Osteoblast (primary cell): ENCODE results near the gene GDPD5. TPM values are rescaled to one million over a fixed set of nuclear protein-coding genes. Genes with fewer than 3 reads are reported as not detected.

Experiments used
- DNase-seq: peaks from one replicate; pipeline ENCODE4 v3.0.0; 2011; ENCODE audit warnings: low spot score, mixed read lengths; ENCODE audit not compliant: insufficient read length; ENCODE audit errors: missing footprints
- H2AFZ ChIP-seq: 2 replicates; pipeline ENCODE4 v1.6.0; 2011; ENCODE audit warnings: mild to moderate bottlenecking, low read length
- H3K27ac ChIP-seq: 2 replicates; pipeline ENCODE4 v1.5.1; 2011; ENCODE audit warnings: mild to moderate bottlenecking, low read depth, low read length, moderate library complexity
- H3K27me3 ChIP-seq: 2 replicates; pipeline ENCODE4 v1.6.0; 2012; ENCODE audit warnings: mild to moderate bottlenecking, control low read depth, inconsistent platforms, low read length, moderate library complexity; ENCODE audit not compliant: insufficient read depth
- H3K36me3 ChIP-seq: 2 replicates; pipeline ENCODE4 v1.5.1; 2011; ENCODE audit warnings: mild to moderate bottlenecking, low read length, control low read depth, moderate library complexity; ENCODE audit not compliant: insufficient read depth
- H3K4me1 ChIP-seq: 2 replicates; pipeline ENCODE4 v1.5.1; 2011; ENCODE audit warnings: mild to moderate bottlenecking, low read length, control low read depth, moderate library complexity; ENCODE audit not compliant: insufficient read depth
- H3K4me2 ChIP-seq: 2 replicates; pipeline ENCODE4 v1.6.0; 2011; ENCODE audit warnings: mild to moderate bottlenecking, low read length; ENCODE audit not compliant: insufficient read depth
- H3K4me3 ChIP-seq: fragments of 200-600 bp; sonication (generic); 3 replicates; pipeline ENCODE4 v1.5.1; 2012; ENCODE audit warnings: mild to moderate bottlenecking, low read length, inconsistent platforms; ENCODE audit not compliant: insufficient read depth
- H3K79me2 ChIP-seq: 2 replicates; pipeline ENCODE4 v1.6.0; 2012; ENCODE audit warnings: mild to moderate bottlenecking, low read length, control low read depth, inconsistent platforms; ENCODE audit not compliant: insufficient read depth
- H3K9me3 ChIP-seq: 2 replicates; pipeline ENCODE4 v1.5.1; 2011; ENCODE audit warnings: low read depth, low read length, control low read depth
- H4K20me1 ChIP-seq: 2 replicates; pipeline ENCODE4 v1.6.0; 2012; ENCODE audit warnings: mild to moderate bottlenecking, low read length, control low read depth; ENCODE audit not compliant: insufficient read depth
- CTCF ChIP-seq: IDR thresholded peaks from 2 replicates; pipeline ENCODE4 v1.5.1; 2011; ENCODE audit warnings: mild to moderate bottlenecking, low read depth, low read length, moderate library complexity; ENCODE audit errors: extremely low read depth
- total RNA-seq: library from RNA; depleted of rRNA; stranded (reverse); fragments of >200 nt; gene quantifications from 2 replicates; pipeline ENCODE4 v1.2.3, GENCODE V29; 2012

The GDPD5 gene
- total RNA-seq, 1 donor: 13.4 TPM

DNA sequence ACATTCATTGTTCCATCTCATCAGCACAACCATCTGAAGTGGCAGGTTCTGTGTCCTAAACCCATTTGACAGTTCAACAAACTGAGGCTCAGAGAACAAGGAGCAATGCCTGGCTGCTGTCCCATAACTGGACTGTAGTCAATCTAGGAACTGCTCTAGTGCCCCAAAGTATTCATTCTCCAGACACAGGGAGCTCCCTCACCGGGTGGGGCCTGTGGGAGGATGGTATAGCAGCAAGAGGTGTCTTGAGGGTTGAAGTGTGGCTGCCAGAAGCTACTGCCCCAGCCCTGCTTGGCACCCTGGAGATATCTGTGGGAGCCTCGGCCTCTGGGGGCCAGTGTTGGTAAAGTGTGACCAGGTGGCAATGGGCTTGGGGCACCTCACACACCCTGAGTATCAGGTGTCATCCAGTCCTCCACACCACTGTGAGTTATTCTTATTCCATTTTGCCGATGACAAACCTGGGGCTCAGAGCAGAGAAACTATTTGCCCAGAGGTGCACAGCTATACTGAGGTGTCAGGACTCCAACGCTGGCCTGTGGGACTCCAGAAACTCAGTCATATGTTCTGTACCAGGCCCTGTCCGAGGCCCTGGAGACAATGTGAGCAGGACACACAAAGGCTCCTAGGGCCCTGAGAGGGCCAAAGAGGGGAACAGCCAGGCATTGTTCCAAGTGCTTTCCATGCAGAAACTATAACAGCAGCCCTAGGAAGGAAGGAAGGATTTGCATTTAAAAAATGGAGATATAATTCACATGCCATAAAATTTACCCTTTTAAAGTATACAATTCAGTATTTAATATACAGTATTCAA lies 46.8 kb downstream of the GDPD5 start:
- no peaks in the 10 kb centered on the region for H3K36me3 ChIP-seq
- no peak overlapping the region for H2AFZ ChIP-seq
- peak; percentile 76 for DNase-seq
- no peaks in the 10 kb centered on the region for H4K20me1 ChIP-seq
- no peak overlapping the region for H3K4me3 ChIP-seq
- H3K27ac ChIP-seq: no peak overlapping the region
- H3K79me2 ChIP-seq: no peaks in the 10 kb centered on the region
- TF ChIP-seq CTCF: no peak
- peaks cover 6% of the 10 kb centered on the region for H3K4me1 ChIP-seq
- H3K4me2 ChIP-seq: no peak overlapping the region
- no peaks in the 10 kb centered on the region for H3K27me3 ChIP-seq
- H3K9me3 ChIP-seq: no peaks in the 10 kb centered on the region

- Histone ChIP-seq H3K27me3 (no peaks in the 10 kb centered on the region), H3K27ac (no peak overlapping the region), H3K4me3 (no peak overlapping the region), H3K4me2 (no peak overlapping the region), H2AFZ (no peak overlapping the region), H4K20me1 (no peaks in the 10 kb centered on the region), H3K36me3 (no peaks in the 10 kb centered on the region), H3K4me1 (peaks cover 6% of the 10 kb centered on the region), H3K79me2 (no peaks in the 10 kb centered on the region), H3K9me3 (no peaks in the 10 kb centered on the region)
- peak; percentile 41 for DNase-seq
- no peak for TF ChIP-seq CTCF
Observed at GRCh38 chr11:75477614-75477935, 48.2 kb downstream of the GDPD5 start.

- no peak for TF ChIP-seq CTCF
- Histone ChIP-seq H3K4me3 (no peak overlapping the region), H3K27me3 (no peaks in the 10 kb centered on the region), H2AFZ (no peak overlapping the region), H3K4me2 (no peak overlapping the region), H3K9me3 (no peaks in the 10 kb centered on the region), H3K79me2 (no peaks in the 10 kb centered on the region), H3K4me1 (peaks cover 6% of the 10 kb centered on the region), H3K36me3 (no peaks in the 10 kb centered on the region), H3K27ac (no peak overlapping the region), H4K20me1 (no peaks in the 10 kb centered on the region)
- DNase-seq: peak; percentile 71
Observed at GRCh38 chr11:75476739-75477613, 48.8 kb downstream of the GDPD5 start.
